Fibroblast of gingiva (primary cell): ENCODE results near the gene CELSR2.
"Not testable (repeated sequence)": the region's sequence is repeated elsewhere in the genome, so short reads cannot be mapped to it uniquely, and the experiment has no call there.

Source experiments
- DNase-seq: peaks from one replicate; pipeline ENCODE4 v3.0.0-alpha.2; 2011; ENCODE audit warnings: low read depth

CELSR2 gene

GRCh38 chr1:109301874-109302273, 52.5 kb downstream of the CELSR2 start:
- no peak for DNase-seq

- no peak for DNase-seq
Measured at GRCh38 chr1:109304226-109304920, 55.0 kb downstream of the CELSR2 start.

- DNase-seq, result not testable (repeated sequence)
Measured at GRCh38 chr1:109305991-109306390, 56.7 kb downstream of the CELSR2 start.

GRCh38 chr1:109306832-109307273, 57.5 kb downstream of the CELSR2 start, which contains the start of gene MYBPHL:
Gene MYBPHL, minus strand, starts transcription at chr1:109307011. Its CDS starts 20 bp downstream, at chr1:109306991.
- no peak for DNase-seq

- no peak for DNase-seq
Measured at GRCh38 chr1:109307274-109308021, 58.1 kb downstream of the CELSR2 start.

GRCh38 chr1:109309347-109309746, 60.0 kb downstream of the CELSR2 start:
- no peak for DNase-seq

GRCh38 chr1:109312246-109312645, 62.9 kb downstream of the CELSR2 start:
- no peak for DNase-seq

- peak; percentile 48 for DNase-seq
Measured at GRCh38 chr1:109312978-109313775, 63.8 kb downstream of the CELSR2 start.

- DNase-seq, result peak; percentile 62
Measured at GRCh38 chr1:109314795-109315194, 65.5 kb downstream of the CELSR2 start.

- DNase-seq, result no peak
Measured at GRCh38 chr1:109315288-109315687, 65.9 kb downstream of the CELSR2 start.

- no peak for DNase-seq
Measured at GRCh38 chr1:109316506-109316905, 67.2 kb downstream of the CELSR2 start.

- no peak for DNase-seq
Measured at GRCh38 chr1:109319114-109319513, 69.8 kb downstream of the CELSR2 start.

GRCh38 chr1:109322974-109323373, 73.6 kb downstream of the CELSR2 start:
- no peak for DNase-seq
